Liver (tissue), 9 donors: ENCODE measurements around the gene CPLX1. TPM values are rescaled to one million over a fixed set of nuclear protein-coding genes. Genes with fewer than 3 reads are reported as not detected.
"Not testable (repeated sequence)": the region's sequence is repeated elsewhere in the genome, so short reads cannot be mapped to it uniquely, and the experiment has no call there.

Experiments
- DNase-seq: peaks from one replicate; pipeline ENCODE4 v3.0.0-alpha.2; 2017; ENCODE audit warnings: low spot score
- H3K27ac ChIP-seq, 2 donors: one replicate each; pipeline ENCODE4 v1.7.0; 2013; ENCODE audit warnings: inconsistent platforms in 2 of 2, low read length in 2 of 2, control low read depth in 1 of 2, low read depth in 1 of 2, mild to moderate bottlenecking in 1 of 2
- H3K27me3 ChIP-seq, 4 donors: one replicate each; pipeline versions ENCODE4 v1.6.1 to v1.7.0; 2013; ENCODE audit warnings: low read length in 3 of 4, inconsistent platforms in 1 of 4, mild to moderate bottlenecking in 1 of 4, moderate library complexity in 1 of 4; ENCODE audit not compliant: control insufficient read depth in 4 of 4, insufficient read depth in 4 of 4
- H3K36me3 ChIP-seq, 4 donors: one replicate each; pipeline versions ENCODE4 v1.6.1 to v1.7.0; 2013; ENCODE audit warnings: low read length in 3 of 4, mild to moderate bottlenecking in 3 of 4, low read depth in 1 of 4, moderate library complexity in 1 of 4; ENCODE audit not compliant: control insufficient read depth in 4 of 4, insufficient read depth in 3 of 4
- H3K4me1 ChIP-seq, 4 donors: one replicate each; pipeline versions ENCODE4 v1.6.1 to v1.7.0; 2013; ENCODE audit warnings: low read length in 3 of 4, mild to moderate bottlenecking in 3 of 4, moderate library complexity in 1 of 4; ENCODE audit not compliant: control insufficient read depth in 4 of 4, insufficient read depth in 4 of 4
- H3K4me3 ChIP-seq, 3 donors: one replicate each; pipeline versions ENCODE4 v1.6.1 to v1.7.0; 2013; ENCODE audit warnings: low read length in 3 of 3, control low read depth in 1 of 3, low read depth in 1 of 3, mild to moderate bottlenecking in 1 of 3
- H3K9ac ChIP-seq, 2 donors: one replicate each; pipeline ENCODE4 v1.7.0; 2013; ENCODE audit warnings: low read length in 2 of 2, mild to moderate bottlenecking in 2 of 2, moderate library complexity in 2 of 2, control low read depth in 1 of 2, low read depth in 1 of 2
- H3K9me3 ChIP-seq, 4 donors: one replicate each; pipeline versions ENCODE4 v1.6.1 to v1.7.0; 2013; ENCODE audit warnings: low read length in 3 of 4; ENCODE audit not compliant: control insufficient read depth in 4 of 4
- CTCF ChIP-seq: fragments of 150-350 bp; IDR thresholded peaks from 2 replicates; pipeline ENCODE4 v1.5.1; 2017; ENCODE audit warnings: improper control_type of control experiment, low read depth, low read length; ENCODE audit not compliant: missing input control
- FOXA1 ChIP-seq: IDR thresholded peaks from 2 replicates; pipeline ENCODE4 v1.6.1; 2016; ENCODE audit warnings: antibody characterized with exemption
- FOXA2 ChIP-seq: IDR thresholded peaks from 2 replicates; pipeline ENCODE4 v1.6.1; 2016; ENCODE audit warnings: antibody characterized with exemption
- GABPA ChIP-seq, 2 donors: IDR thresholded peaks in 1 of 2; conservative IDR thresholded peaks in 1 of 2; 2 replicates each; pipeline ENCODE4 v1.6.1; 2016; ENCODE audit warnings: antibody characterized with exemption in 2 of 2, mild to moderate bottlenecking in 1 of 2, moderate library complexity in 1 of 2
- HNF4G ChIP-seq: IDR thresholded peaks from 2 replicates; pipeline ENCODE4 v1.6.1; 2016; ENCODE audit warnings: antibody characterized with exemption
- JUND ChIP-seq, 2 donors: IDR thresholded peaks; 2 replicates each; pipeline ENCODE4 v1.6.1; 2016; ENCODE audit warnings: antibody characterized with exemption in 2 of 2
- MAX ChIP-seq: IDR thresholded peaks from 2 replicates; pipeline ENCODE4 v1.6.1; 2016; ENCODE audit warnings: antibody characterized with exemption
- REST ChIP-seq: IDR thresholded peaks from 2 replicates; pipeline ENCODE4 v1.6.1; 2016; ENCODE audit warnings: antibody characterized with exemption, mild to moderate bottlenecking
- RXRA ChIP-seq, 2 donors: IDR thresholded peaks; 2 replicates each; pipeline ENCODE4 v1.6.1; 2017 to 2018; ENCODE audit warnings: antibody characterized with exemption in 2 of 2, mild to moderate bottlenecking in 1 of 2
- TAF1 ChIP-seq: conservative IDR thresholded peaks from 2 replicates; pipeline ENCODE4 v1.6.1; 2016; ENCODE audit warnings: antibody characterized with exemption, mild to moderate bottlenecking
- YY1 ChIP-seq: IDR thresholded peaks from 2 replicates; pipeline ENCODE4 v1.6.1; 2016; ENCODE audit warnings: antibody characterized with exemption, mild to moderate bottlenecking
- WGBS: extraction: QIAGEN DNeasy Blood & Tissue Kit; methylation state at CpG from one replicate; pipeline ENCODE4 v1.1.7; 2013; 5-methylcytosine and 5-hydroxymethylcytosine counted together
- polyA plus RNA-seq, 2 donors: library from polyadenylated mRNA; stranded (reverse) in 1 of 2; unstranded in 1 of 2; fragments of 200-250 nt in 1 of 2; fragments of >200 nt in 1 of 2; fragmentation: Nextera tagmentation in 1 of 2; extraction: Ambion mirVana in 1 of 2; gene quantifications; one replicate each; pipeline versions ENCODE4 v1.2.1 to v1.2.3, GENCODE V29; 2013 to 2015
- total RNA-seq, 2 donors: library from RNA; depleted of rRNA; stranded (reverse); fragments of >200 nt; gene quantifications; one replicate each; pipeline ENCODE4 v1.2.3, GENCODE V29; 2014
- donor health status: healthy.
- donor health status: healthy.
- donor health status: healthy.
- donor health status: healthy.
- donor health status: healthy.

The CPLX1 gene
- total and polyA plus RNA-seq, 4 donors: 0.14 to 2.8 (median 0.80) TPM

- no peak for DNase-seq
- Histone ChIP-seq H3K36me3 (peaks cover 3 to 13% (median 9%) of the 10 kb centered on the region in 4 donors), H3K27ac (peak overlapping the region; percentile 77 to 86), H3K9me3 (no peaks in the 10 kb centered on the region), H3K4me3 (peak overlapping the region; percentile 64 to 99 (median 86)), H3K4me1 (peaks cover 16 to 43% (median 22%) of the 10 kb centered on the region in 4 donors), H3K9ac (peak overlapping the region; percentile 91 to 94), H3K27me3 (no peaks in the 10 kb centered on the region)
- TF ChIP-seq YY1 (peak; percentile 4), TAF1 (no peak)
- 2% methylated on average over 38 of the region's 38 CpGs for WGBS
Observed at GRCh38 chr4:780716-781492, 45.0 kb downstream of the CPLX1 start.

GRCh38 chr4:780255-780654 is 45.7 kb downstream of the CPLX1 start:
- Histone ChIP-seq H3K4me3 (peak overlapping the region; percentile 64 to 99 (median 86)), H3K4me1 (peaks cover 14 to 48% (median 26%) of the 10 kb centered on the region in 4 donors), H3K9ac (peak overlapping the region; percentile 91 to 94), H3K36me3 (peaks cover 3 to 18% (median 10%) of the 10 kb centered on the region in 4 donors), H3K27ac (peak overlapping the region in 1 of 2 donors; percentile 77)
- DNase-seq, H3K9me3 ChIP-seq, H3K27me3 ChIP-seq: not testable (repeated sequence)
- 80% methylated on average over 10 of the region's 10 CpGs for WGBS
- TF ChIP-seq YY1: peak; percentile 30

- Histone ChIP-seq H3K4me1 (peaks cover 14 to 48% (median 27%) of the 10 kb centered on the region in 4 donors), H3K27me3 (no peaks in the 10 kb centered on the region), H3K27ac (no peak overlapping the region), H3K36me3 (peaks cover 7 to 21% (median 11%) of the 10 kb centered on the region in 4 donors), H3K4me3 (no peak overlapping the region), H3K9ac (no peak overlapping the region), H3K9me3 (no peaks in the 10 kb centered on the region)
- DNase-seq: no peak
- TF ChIP-seq TAF1 (no peak), RXRA (IDR thresholded peaks at IDR 0.05) (no peak), GABPA (IDR thresholded peaks at IDR 0.05 in 1 of 2, conservative IDR thresholded peaks at IDR 0.05 in 1 of 2) (no peak), CTCF (no peak), FOXA2 (no peak), FOXA1 (no peak), REST (no peak), JUND (IDR thresholded peaks at IDR 0.05) (no peak), YY1 (no peak), HNF4G (no peak), MAX (no peak)
- 91% methylated on average over 2 of the region's 2 CpGs for WGBS
Observed at GRCh38 chr4:779555-779954, 46.4 kb downstream of the CPLX1 start.
